OCI-LY3 (cell line): Measurements from ENCODE around the gene R3HDM2.

Experiments used
- CTCF ChIP-seq: fragments of 200-600, 300-600 bp; sonication (generic); IDR thresholded peaks from 2 replicates; pipeline ENCODE4 v1.5.1; 2014; ENCODE audit warnings: antibody characterized with exemption, low read length, low read depth
- EZH2phosphoT487 ChIP-seq: fragments of 200-600 bp; shearing (Covaris generic); IDR thresholded peaks from 2 replicates; pipeline ENCODE4 v1.6.1; 2018; ENCODE audit warnings: antibody characterized with exemption, mixed run types, low read depth

GRCh38 chr12:57450057-57450456 is 19.2 kb upstream of the R3HDM2 start:
- TF ChIP-seq CTCF (no peak), EZH2phosphoT487 (no peak)
